ENCODE measurements around the gene PCSK1.

DNA sequence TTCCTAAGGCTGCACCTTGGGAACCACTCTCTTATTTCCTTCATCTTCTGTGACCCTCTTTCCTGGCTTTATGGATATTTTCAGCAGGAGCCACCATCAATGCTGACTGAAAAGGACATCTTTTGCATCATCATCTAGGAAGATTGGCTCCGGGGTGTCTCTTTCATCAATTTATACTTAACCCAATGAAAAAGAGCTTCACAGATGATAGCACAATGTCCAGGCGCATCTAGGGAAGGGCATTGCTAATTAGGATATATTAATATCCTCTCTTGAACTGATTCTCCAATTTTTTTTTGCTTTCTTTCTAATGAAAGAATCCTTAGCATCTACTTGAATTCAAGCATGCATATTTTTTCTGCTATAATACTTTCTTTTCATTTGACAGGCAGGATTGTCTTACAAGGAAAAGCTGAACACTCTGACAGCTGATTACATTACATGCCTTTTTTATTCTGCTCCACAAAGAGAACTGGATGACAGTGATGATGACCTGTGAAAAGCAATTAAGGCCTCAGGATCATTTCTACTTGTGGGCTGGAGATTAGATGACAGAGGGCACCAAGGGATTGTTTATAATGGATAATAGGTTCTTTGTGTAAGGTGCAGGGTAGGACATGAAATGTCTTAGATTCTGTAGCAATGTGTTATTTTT, 60.2 kb downstream of the PCSK1 start:
- TF ChIP-seq CTCF (IDR thresholded peaks at IDR 0.05) (no peak), POLR2AphosphoS5 (IDR thresholded peaks at IDR 0.05; ENCODE audit: low read depth, low read length) (no peak), TCF7L2 (IDR thresholded peaks at IDR 0.05; ENCODE audit: low read depth, low read length) (no peak), SIN3A (IDR thresholded peaks at IDR 0.05; ENCODE audit: borderline replicate concordance, insufficient read depth, low read depth, low read length) (no peak)
- TF ChIP-seq, protein P1, sequence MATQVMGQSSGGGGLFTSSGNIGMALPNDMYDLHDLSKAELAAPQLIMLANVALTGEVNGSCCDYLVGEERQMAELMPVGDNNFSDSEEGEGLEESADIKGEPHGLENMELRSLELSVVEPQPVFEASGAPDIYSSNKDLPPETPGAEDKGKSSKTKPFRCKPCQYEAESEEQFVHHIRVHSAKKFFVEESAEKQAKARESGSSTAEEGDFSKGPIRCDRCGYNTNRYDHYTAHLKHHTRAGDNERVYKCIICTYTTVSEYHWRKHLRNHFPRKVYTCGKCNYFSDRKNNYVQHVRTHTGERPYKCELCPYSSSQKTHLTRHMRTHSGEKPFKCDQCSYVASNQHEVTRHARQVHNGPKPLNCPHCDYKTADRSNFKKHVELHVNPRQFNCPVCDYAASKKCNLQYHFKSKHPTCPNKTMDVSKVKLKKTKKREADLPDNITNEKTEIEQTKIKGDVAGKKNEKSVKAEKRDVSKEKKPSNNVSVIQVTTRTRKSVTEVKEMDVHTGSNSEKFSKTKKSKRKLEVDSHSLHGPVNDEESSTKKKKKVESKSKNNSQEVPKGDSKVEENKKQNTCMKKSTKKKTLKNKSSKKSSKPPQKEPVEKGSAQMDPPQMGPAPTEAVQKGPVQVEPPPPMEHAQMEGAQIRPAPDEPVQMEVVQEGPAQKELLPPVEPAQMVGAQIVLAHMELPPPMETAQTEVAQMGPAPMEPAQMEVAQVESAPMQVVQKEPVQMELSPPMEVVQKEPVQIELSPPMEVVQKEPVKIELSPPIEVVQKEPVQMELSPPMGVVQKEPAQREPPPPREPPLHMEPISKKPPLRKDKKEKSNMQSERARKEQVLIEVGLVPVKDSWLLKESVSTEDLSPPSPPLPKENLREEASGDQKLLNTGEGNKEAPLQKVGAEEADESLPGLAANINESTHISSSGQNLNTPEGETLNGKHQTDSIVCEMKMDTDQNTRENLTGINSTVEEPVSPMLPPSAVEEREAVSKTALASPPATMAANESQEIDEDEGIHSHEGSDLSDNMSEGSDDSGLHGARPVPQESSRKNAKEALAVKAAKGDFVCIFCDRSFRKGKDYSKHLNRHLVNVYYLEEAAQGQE (IDR thresholded peaks at IDR 0.05; ENCODE audit: insufficient read depth in 1 of 2, low read depth in 2 of 2, low read length in 1 of 2): no peak

Data from Panc1 (cell line).